Ovary (tissue), 9 donors: ENCODE results near the gene UAP1L1. TPM values are rescaled to one million over a fixed set of nuclear protein-coding genes. Genes with fewer than 3 reads are reported as not detected.

Experiments
- DNase-seq, 5 donors: peaks; one replicate each; pipeline ENCODE4 v3.0.0-alpha.2; 2019 to 2020
- H3K27ac ChIP-seq, 2 donors: fragments of 200-600 bp; one replicate each; pipeline versions ENCODE4 v1.5.1 to v1.8.0; 2019 to 2022
- H3K27me3 ChIP-seq: fragments of 200-600 bp; one replicate; pipeline ENCODE4 v1.8.0; 2022
- H3K36me3 ChIP-seq: fragments of 200-600 bp; sonication (generic); one replicate; pipeline ENCODE4 v1.5.1; 2019
- H3K4me1 ChIP-seq: one replicate; pipeline ENCODE4 v1.8.1; 2013; ENCODE audit warnings: mild to moderate bottlenecking, moderate library complexity; ENCODE audit not compliant: insufficient read depth
- H3K4me3 ChIP-seq: fragments of 200-600 bp; sonication (generic); one replicate; pipeline ENCODE4 v1.5.1; 2017
- H3K9me3 ChIP-seq, 2 donors: fragments of 200-600 bp in 1 of 2; sonication (generic) in 1 of 2; one replicate each; pipeline versions ENCODE4 v1.5.1 to v1.8.1; 2013 to 2019; ENCODE audit warnings: mild to moderate bottlenecking in 1 of 2, moderate library complexity in 1 of 2
- EP300 ChIP-seq: sonication (generic); formaldehyde crosslinking; IDR thresholded peaks from one replicate; pipeline ENCODE4 v1.6.1; 2017; ENCODE audit warnings: antibody characterized with exemption
- POLR2A ChIP-seq: fragments of 450-650 bp; IDR thresholded peaks from one replicate; pipeline ENCODE4 v1.6.1; 2017; ENCODE audit warnings: antibody characterized with exemption, mild to moderate bottlenecking, moderate library complexity
- WGBS, 3 donors: extraction: QIAGEN DNeasy Blood & Tissue Kit in 1 of 3; methylation state at CpG; one replicate each; pipeline versions ENCODE4 v1.1.5 to v1.1.7; 2013 to 2017; 5-methylcytosine and 5-hydroxymethylcytosine counted together
- intact Hi-C, 4 donors: fragments of 100-400 bp; cut with DNase I; formaldehyde crosslinking; loops; one replicate each; pipeline versions ENCODE4 v1.11.0 to v1.15.1; 2022 to 2023
- polyA plus RNA-seq, 2 donors: library from polyadenylated mRNA; stranded (reverse); fragments of 200-250 nt in 1 of 2; fragments of 350-450 nt in 1 of 2; fragmentation: Illumina TruSeq in 1 of 2; extraction: RNeasy Lipid Tissue Mini Kit (QIAGEN cat#74804) in 1 of 2; gene quantifications; one replicate each; pipeline ENCODE4 v1.2.3, GENCODE V29; 2013 to 2014
- total RNA-seq, 7 donors: library from RNA; depleted of rRNA in 2 of 7; stranded (reverse); fragments of >200 nt in 2 of 7; fragmentation: NEBNext Ultra II Directional in 3 of 7; extraction: Animal tissue kit (Norgen Biotek cat#: 25700) in 3 of 7; gene quantifications; one replicate each; pipeline versions ENCODE4 v1.1.0 to v1.2.4, GENCODE V29; 2016 to 2023
- TF ChIP-seq, protein P1 (sequence below), 3 donors: fragments of 450-650 bp in 2 of 3; fragments of 200-600 bp in 1 of 3; IDR thresholded peaks; one replicate each; pipeline versions ENCODE4 v1.5.1 to v1.8.0; 2016 to 2022; ENCODE audit warnings: antibody characterized with exemption in 3 of 3, mild to moderate bottlenecking in 1 of 3
- donor health status: DM: no; HTN: no; CAD: no; lungs with moderate emphysema.
- donor health status: DM: no; HTN: no; CAD: no.
- donor health status: Bipolar disorder and iron deficiency.
- donor health status: DM: yes; HTN: yes; CAD: no.
- donor health status: DM: no; HTN: no; CAD: no.
- donor health status: DM: yes; HTN: yes; CAD: no.

Gene UAP1L1
- total and polyA plus RNA-seq, 9 donors: 1.3 to 6.3 (median 4.1) TPM

DNA sequence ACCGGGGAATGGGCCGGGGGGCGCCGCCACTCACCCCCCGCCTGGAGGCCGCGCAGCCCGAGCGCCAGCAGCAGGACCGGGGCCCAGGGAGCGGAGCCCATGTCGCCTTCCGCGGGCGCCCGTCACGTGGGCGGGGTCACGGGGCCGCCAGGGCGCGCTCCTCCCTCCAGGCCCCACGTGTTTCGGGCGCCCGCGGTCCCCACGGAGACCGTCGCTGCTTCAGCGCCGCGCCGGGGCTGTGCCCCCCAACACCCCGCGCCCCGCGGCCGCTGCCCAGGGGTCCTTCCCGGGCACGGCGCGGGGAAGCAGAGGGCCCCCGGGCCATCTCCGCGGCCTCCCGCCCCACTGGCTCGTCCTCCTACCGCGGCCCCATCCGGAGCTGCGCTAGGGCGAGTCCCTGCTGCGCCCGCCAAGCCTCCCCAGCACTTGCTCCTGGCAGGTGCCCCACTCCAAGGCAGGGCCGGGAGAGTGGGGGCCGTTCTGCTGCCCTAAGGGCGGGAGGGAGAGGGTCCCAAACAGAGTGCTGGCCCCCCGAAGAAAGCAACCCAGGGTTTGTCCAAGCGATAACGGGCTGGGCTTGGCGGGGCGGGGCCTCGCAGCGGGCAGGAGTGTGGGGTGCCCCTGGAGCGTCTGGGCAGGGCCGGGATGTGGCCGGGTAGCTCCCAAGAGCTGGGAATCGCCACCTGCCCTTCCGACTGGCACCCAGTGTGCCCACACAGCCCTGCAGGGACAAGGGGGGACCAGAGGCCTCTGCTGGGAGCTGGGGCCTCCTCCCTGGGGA lies 37.5 kb downstream of the UAP1L1 start, which contains the start of gene DPP7:
DPP7 (minus strand) TSS at position 121 of the 781 bp plus-strand sequence; CDS start at position 101, 20 bp downstream.
- intact Hi-C loops: loop anchor here in 3 of 4 donors (5.0 to 10.0 kb wide), 2 partner anchors 112 to 120 kb away; partner anchors contain the start of genes CYSRT1 (in 2 of the 3), RNF224 (in 2 of the 3) and SLC34A3 (in 1 of the 3)
- no peaks in the 10 kb centered on the region for H3K36me3 ChIP-seq
- no peak within 1 kb of the TSS for H3K27ac ChIP-seq
- H3K9me3 ChIP-seq: no peaks in the 10 kb centered on the region
- TF ChIP-seq, protein P1, sequence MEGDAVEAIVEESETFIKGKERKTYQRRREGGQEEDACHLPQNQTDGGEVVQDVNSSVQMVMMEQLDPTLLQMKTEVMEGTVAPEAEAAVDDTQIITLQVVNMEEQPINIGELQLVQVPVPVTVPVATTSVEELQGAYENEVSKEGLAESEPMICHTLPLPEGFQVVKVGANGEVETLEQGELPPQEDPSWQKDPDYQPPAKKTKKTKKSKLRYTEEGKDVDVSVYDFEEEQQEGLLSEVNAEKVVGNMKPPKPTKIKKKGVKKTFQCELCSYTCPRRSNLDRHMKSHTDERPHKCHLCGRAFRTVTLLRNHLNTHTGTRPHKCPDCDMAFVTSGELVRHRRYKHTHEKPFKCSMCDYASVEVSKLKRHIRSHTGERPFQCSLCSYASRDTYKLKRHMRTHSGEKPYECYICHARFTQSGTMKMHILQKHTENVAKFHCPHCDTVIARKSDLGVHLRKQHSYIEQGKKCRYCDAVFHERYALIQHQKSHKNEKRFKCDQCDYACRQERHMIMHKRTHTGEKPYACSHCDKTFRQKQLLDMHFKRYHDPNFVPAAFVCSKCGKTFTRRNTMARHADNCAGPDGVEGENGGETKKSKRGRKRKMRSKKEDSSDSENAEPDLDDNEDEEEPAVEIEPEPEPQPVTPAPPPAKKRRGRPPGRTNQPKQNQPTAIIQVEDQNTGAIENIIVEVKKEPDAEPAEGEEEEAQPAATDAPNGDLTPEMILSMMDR (IDR thresholded peaks at IDR 0.05): no peak
- TF ChIP-seq EP300: no peak
- no peak for TF ChIP-seq POLR2A
- peak; percentile 65 to 79 (median 67) for DNase-seq
- peaks cover 4% of the 10 kb centered on the region for H3K4me1 ChIP-seq
- WGBS, 3 donors: 6 to 12% (median 9%) methylated on average over 41 to 70 of the region's 70 CpGs
- H3K27me3 ChIP-seq: no peaks in the 10 kb centered on the region
- peak within 1 kb of the TSS; percentile 58 for H3K4me3 ChIP-seq

DNA sequence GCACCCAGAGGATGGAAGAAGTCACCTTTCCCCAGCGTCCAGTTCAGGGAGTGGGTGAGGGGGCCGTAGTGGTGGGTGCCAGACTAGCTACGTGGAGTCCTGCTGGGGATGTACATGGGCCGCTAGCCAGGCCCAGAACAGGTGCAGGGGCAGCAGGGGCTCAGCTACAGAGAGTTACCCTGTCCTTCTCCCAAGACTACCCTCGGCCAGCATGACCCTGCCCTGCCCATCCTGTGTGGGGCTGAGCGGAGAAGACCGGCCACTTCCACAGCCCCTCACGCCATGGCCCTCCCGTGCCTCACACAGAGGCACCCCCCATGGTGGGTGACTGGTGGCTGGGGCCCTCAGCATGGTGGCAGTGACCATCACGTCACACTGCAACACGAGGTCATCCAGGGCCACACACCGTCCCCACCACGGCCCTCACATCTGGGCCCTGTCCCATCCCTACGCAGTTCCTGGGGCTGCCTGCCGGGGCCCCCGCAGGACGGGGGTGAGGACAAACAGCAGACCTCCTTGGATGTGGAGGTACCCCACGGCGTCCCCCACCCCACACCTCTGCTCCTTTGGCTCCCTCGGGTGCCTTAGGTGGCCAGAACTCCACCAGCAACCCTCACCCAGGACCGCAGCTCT lies 38.2 kb downstream of the UAP1L1 start:
- Histone ChIP-seq H3K27me3 (no peaks in the 10 kb centered on the region), H3K9me3 (no peaks in the 10 kb centered on the region), H3K27ac (no peak overlapping the region), H3K36me3 (no peaks in the 10 kb centered on the region), H3K4me1 (peaks cover 4% of the 10 kb centered on the region), H3K4me3 (no peak overlapping the region)
- WGBS, 3 donors: 72 to 80% (median 75%) methylated on average over 20 to 21 of the region's 21 CpGs
- TF ChIP-seq, protein P1 (IDR thresholded peaks at IDR 0.05): no peak
- TF ChIP-seq POLR2A (no peak), EP300 (no peak)
- no peak for DNase-seq
- intact Hi-C loops: loop anchor here in 3 of 4 donors (5.0 to 10.0 kb wide), 2 partner anchors 112 to 119 kb away; partner anchors contain the start of genes CYSRT1 (in 2 of the 3), RNF224 (in 2 of the 3) and SLC34A3 (in 1 of the 3)

DNA sequence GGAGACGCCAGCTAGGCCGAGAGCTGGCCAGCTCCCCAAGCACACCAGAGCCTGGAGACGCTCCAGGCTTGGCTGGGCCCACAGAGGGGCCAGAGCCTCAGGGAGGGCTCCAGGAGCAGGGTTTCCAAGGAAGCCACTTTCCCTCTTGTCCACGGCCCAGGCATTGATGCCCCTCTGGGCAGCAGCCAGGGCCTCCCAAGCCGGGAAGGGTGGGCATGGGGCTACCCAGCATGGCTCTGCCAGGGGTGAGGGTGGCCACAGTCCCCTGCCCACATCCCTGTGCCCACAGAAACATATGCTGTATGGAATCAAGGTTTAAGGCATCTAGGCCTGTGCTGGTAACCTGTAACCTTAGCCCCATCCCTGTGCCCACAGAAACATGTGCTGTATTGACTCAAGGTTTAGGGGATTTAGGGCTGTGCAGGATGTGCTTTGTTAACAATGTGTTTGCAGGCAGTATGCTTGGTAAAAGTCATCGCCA lies 38.8 kb downstream of the UAP1L1 start:
- Histone ChIP-seq H3K4me1 (peaks cover 4% of the 10 kb centered on the region), H3K27me3 (no peaks in the 10 kb centered on the region), H3K27ac (peak overlapping the region in 1 of 2 donors; percentile 8), H3K9me3 (no peaks in the 10 kb centered on the region), H3K36me3 (no peaks in the 10 kb centered on the region), H3K4me3 (no peak overlapping the region)
- no peak for TF ChIP-seq EP300
- TF ChIP-seq POLR2A: no peak
- TF ChIP-seq, protein P1 (IDR thresholded peaks at IDR 0.05): no peak
- intact Hi-C loops: loop anchor here in 3 of 4 donors (5.0 to 10.0 kb wide), 2 partner anchors 111 to 119 kb away; partner anchors contain the start of genes CYSRT1 (in 2 of the 3), RNF224 (in 2 of the 3) and SLC34A3 (in 1 of the 3)
- DNase-seq: peak in 1 of 5 donors; percentile 63
- 32 to 46% (median 40%) methylated on average over 6 of the region's 6 CpGs for WGBS, 3 donors

DNA sequence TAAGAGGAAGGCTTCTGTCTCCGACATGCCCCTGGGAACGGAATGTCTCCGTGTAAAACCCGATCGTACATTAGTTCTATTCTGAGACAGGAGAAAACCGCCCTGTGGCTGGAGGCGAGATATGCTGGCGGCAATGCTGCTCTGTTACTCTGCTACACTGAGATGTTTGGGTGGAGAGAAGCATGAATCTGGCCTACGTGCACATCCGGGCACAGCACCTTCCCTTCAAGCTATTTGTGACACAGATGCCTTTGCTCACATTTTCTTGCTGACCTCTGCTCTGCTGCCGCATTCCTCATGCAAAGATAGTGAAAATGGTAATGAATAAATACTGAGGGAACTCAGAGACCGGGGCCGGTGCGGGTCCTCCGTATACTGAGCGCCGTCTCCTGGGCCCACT lies 39.4 kb downstream of the UAP1L1 start:
- 9 to 17% (median 10%) methylated on average over 17 of the region's 17 CpGs for WGBS, 3 donors
- Histone ChIP-seq H3K9me3 (no peaks in the 10 kb centered on the region), H3K36me3 (no peaks in the 10 kb centered on the region), H3K27ac (no peak overlapping the region), H3K4me3 (no peak overlapping the region), H3K4me1 (peaks cover 4% of the 10 kb centered on the region), H3K27me3 (no peaks in the 10 kb centered on the region)
- intact Hi-C loops: loop anchor here in 3 of 4 donors (5.0 to 10.0 kb wide), 2 partner anchors 111 to 118 kb away; partner anchors contain the start of genes CYSRT1 (in 2 of the 3), RNF224 (in 2 of the 3) and SLC34A3 (in 1 of the 3)
- TF ChIP-seq POLR2A (no peak), EP300 (no peak)
- TF ChIP-seq, protein P1 (IDR thresholded peaks at IDR 0.05): no peak
- DNase-seq: no peak
